Embryonic facial prominence (tissue), 1 donor: Measurements from ENCODE around the gene CXCR3.
"Not testable (repeated sequence)": the region's sequence is repeated elsewhere in the genome, so short reads cannot be mapped to it uniquely, and the experiment has no call there.

Experiments
- DNase-seq: peaks from one replicate; pipeline ENCODE4 v3.0.0-alpha.2; 2016; ENCODE audit errors: extremely low spot score

CXCR3 gene

GRCh38 chrX:71618303-71618721, at the start of gene CXCR3:
Gene CXCR3 (minus strand): TSS chrX:71618511. CDS start chrX:71618449, 62 bp downstream.
- no peak for DNase-seq

- no peak for DNase-seq
Observed at GRCh38 chrX:71667328-71668247, 49.3 kb upstream of the CXCR3 start, which contains the start of gene LOC101059915. Gene LOC101059915 (plus strand): TSS chrX:71667546.

GRCh38 chrX:71666240-71667223, 48.2 kb upstream of the CXCR3 start:
- DNase-seq: no peak

- no peak for DNase-seq
Observed at GRCh38 chrX:71665747-71666146, 47.4 kb upstream of the CXCR3 start.

GRCh38 chrX:71664889-71665491, 46.7 kb upstream of the CXCR3 start:
- no peak for DNase-seq

- not testable (repeated sequence) for DNase-seq
Observed at GRCh38 chrX:71664202-71664601, 45.9 kb upstream of the CXCR3 start.

GRCh38 chrX:71663238-71663637, 44.9 kb upstream of the CXCR3 start:
- DNase-seq: not testable (repeated sequence)

GRCh38 chrX:71662654-71663053, 44.3 kb upstream of the CXCR3 start:
- not testable (repeated sequence) for DNase-seq

GRCh38 chrX:71661919-71662318, 43.6 kb upstream of the CXCR3 start:
- DNase-seq: no peak

- no peak for DNase-seq
Observed at GRCh38 chrX:71660562-71661416, 42.5 kb upstream of the CXCR3 start.

GRCh38 chrX:71659959-71660358, 41.6 kb upstream of the CXCR3 start:
- DNase-seq: no peak

- DNase-seq: no peak
Observed at GRCh38 chrX:71659342-71659741, 41.0 kb upstream of the CXCR3 start.

GRCh38 chrX:71657267-71657666, 39.0 kb upstream of the CXCR3 start:
- no peak for DNase-seq

- DNase-seq: no peak
Observed at GRCh38 chrX:71653344-71653743, 35.0 kb upstream of the CXCR3 start.

- DNase-seq: no peak
Observed at GRCh38 chrX:71652405-71652804, 34.1 kb upstream of the CXCR3 start.

- DNase-seq: no peak
Observed at GRCh38 chrX:71650333-71650969, 32.1 kb upstream of the CXCR3 start.

- DNase-seq: not testable (repeated sequence)
Observed at GRCh38 chrX:71644406-71644805, 26.1 kb upstream of the CXCR3 start.

- DNase-seq: no peak
Observed at GRCh38 chrX:71640002-71640401, 21.7 kb upstream of the CXCR3 start.

- DNase-seq: no peak
Observed at GRCh38 chrX:71638409-71638808, 20.1 kb upstream of the CXCR3 start.

GRCh38 chrX:71637848-71638247, 19.5 kb upstream of the CXCR3 start:
- DNase-seq: no peak
